ENCODE data around the gene ST6GAL1. TPM values are rescaled to one million over a fixed set of nuclear protein-coding genes. Genes with fewer than 3 reads are reported as not detected.
"Not testable (repeated sequence)": the region's sequence is repeated elsewhere in the genome, so short reads cannot be mapped to it uniquely, and the experiment has no call there.

ST6GAL1 gene
- total RNA-seq, 1 experiment from 2014 or later, result 3.3 TPM

DNA sequence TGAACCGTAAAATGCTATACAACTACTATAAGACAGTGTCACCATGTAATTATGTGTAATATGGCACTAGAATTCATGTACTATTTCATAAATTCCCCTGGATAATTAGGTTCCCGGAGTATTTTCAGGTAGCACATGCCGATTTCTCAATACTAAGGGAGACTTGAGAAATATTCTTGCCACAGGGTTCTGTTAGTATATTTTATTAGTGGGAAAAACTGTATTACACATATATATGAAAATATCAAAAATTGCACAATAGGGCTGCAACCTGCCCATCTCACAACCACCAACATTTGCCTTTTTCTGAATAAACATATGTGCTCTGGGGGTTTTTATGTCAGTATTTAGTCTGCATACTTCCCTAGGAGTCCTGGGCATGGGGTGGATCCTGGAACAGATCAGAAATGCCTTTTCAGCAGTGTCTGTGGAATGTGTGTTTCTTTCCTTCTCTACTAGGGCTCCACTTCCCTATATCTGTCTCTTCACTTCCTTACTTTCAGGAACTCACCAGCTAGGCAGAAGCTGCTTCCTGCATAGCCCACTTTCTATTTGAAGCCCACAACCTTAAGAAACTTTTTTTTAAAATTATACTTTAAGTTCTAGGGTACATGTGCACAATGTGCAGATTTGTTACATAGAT, 121.5 kb downstream of the ST6GAL1 start:
- Histone ChIP-seq H3K27me3 (ENCODE audit: control insufficient read depth, insufficient read depth, low read length) (no peaks in the 10 kb centered on the region), H3K36me3 (ENCODE audit: control insufficient read depth, insufficient read depth, low read length) (no peaks in the 10 kb centered on the region), H3K4me1 (ENCODE audit: control insufficient read depth, insufficient read depth, low read length) (no peaks in the 10 kb centered on the region), H3K27ac (ENCODE audit: low read length) (no peak overlapping the region), H3K4me3 (ENCODE audit: low read depth in 2 of 2, low read length in 2 of 2) (no peak overlapping the region), H3K9me3 (ENCODE audit: control insufficient read depth, insufficient read depth, low read depth, low read length) (no peaks in the 10 kb centered on the region)
- no TSS peak for BruUV-seq (replicated peaks)
- DNase-seq (ENCODE audit: low read depth, low spot score), result no peak
- intact Hi-C loops (cut with micrococcal nuclease; ENCODE audit: unreplicated experiment) (no loop called here), in situ Hi-C loops (cut with HindIII; ENCODE audit: low pct_unique_long_range_greater_than_20kb, low sequenced_read_pairs) (no loop called here)
- no peak for ATAC-seq
- POLR2A ChIA-PET, result no interaction called here
- CTCF ChIA-PET, result no interaction called here
- TF ChIP-seq, protein P1, sequence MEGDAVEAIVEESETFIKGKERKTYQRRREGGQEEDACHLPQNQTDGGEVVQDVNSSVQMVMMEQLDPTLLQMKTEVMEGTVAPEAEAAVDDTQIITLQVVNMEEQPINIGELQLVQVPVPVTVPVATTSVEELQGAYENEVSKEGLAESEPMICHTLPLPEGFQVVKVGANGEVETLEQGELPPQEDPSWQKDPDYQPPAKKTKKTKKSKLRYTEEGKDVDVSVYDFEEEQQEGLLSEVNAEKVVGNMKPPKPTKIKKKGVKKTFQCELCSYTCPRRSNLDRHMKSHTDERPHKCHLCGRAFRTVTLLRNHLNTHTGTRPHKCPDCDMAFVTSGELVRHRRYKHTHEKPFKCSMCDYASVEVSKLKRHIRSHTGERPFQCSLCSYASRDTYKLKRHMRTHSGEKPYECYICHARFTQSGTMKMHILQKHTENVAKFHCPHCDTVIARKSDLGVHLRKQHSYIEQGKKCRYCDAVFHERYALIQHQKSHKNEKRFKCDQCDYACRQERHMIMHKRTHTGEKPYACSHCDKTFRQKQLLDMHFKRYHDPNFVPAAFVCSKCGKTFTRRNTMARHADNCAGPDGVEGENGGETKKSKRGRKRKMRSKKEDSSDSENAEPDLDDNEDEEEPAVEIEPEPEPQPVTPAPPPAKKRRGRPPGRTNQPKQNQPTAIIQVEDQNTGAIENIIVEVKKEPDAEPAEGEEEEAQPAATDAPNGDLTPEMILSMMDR (IDR thresholded peaks at IDR 0.05), result no peak
- no peak for TF ChIP-seq POLR2AphosphoS5 (IDR thresholded peaks at IDR 0.05; ENCODE audit: low read depth, low read length)
- TF ChIP-seq SIN3A (IDR thresholded peaks at IDR 0.05; ENCODE audit: borderline replicate concordance, insufficient read depth, low read depth, low read length), result no peak
- TF ChIP-seq, protein P2, sequence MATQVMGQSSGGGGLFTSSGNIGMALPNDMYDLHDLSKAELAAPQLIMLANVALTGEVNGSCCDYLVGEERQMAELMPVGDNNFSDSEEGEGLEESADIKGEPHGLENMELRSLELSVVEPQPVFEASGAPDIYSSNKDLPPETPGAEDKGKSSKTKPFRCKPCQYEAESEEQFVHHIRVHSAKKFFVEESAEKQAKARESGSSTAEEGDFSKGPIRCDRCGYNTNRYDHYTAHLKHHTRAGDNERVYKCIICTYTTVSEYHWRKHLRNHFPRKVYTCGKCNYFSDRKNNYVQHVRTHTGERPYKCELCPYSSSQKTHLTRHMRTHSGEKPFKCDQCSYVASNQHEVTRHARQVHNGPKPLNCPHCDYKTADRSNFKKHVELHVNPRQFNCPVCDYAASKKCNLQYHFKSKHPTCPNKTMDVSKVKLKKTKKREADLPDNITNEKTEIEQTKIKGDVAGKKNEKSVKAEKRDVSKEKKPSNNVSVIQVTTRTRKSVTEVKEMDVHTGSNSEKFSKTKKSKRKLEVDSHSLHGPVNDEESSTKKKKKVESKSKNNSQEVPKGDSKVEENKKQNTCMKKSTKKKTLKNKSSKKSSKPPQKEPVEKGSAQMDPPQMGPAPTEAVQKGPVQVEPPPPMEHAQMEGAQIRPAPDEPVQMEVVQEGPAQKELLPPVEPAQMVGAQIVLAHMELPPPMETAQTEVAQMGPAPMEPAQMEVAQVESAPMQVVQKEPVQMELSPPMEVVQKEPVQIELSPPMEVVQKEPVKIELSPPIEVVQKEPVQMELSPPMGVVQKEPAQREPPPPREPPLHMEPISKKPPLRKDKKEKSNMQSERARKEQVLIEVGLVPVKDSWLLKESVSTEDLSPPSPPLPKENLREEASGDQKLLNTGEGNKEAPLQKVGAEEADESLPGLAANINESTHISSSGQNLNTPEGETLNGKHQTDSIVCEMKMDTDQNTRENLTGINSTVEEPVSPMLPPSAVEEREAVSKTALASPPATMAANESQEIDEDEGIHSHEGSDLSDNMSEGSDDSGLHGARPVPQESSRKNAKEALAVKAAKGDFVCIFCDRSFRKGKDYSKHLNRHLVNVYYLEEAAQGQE (IDR thresholded peaks at IDR 0.05; ENCODE audit: insufficient read depth in 1 of 2, low read depth in 2 of 2, low read length in 1 of 2), result no peak
- no peak for TF ChIP-seq TCF7L2 (IDR thresholded peaks at IDR 0.05; ENCODE audit: low read depth, low read length)

GRCh38 chr3:187052427-187052826, 122.1 kb downstream of the ST6GAL1 start:
- H3K27ac ChIP-seq (ENCODE audit: low read length); POLR2A ChIA-PET; H3K27me3 ChIP-seq (ENCODE audit: control insufficient read depth, insufficient read depth, low read length); ATAC-seq; DNase-seq (ENCODE audit: low read depth, low spot score); H3K36me3 ChIP-seq (ENCODE audit: control insufficient read depth, insufficient read depth, low read length); H3K4me3 ChIP-seq (ENCODE audit: low read depth in 2 of 2, low read length in 2 of 2); in situ Hi-C loops (cut with HindIII; ENCODE audit: low pct_unique_long_range_greater_than_20kb, low sequenced_read_pairs); intact Hi-C loops (cut with micrococcal nuclease; ENCODE audit: unreplicated experiment); H3K9me3 ChIP-seq (ENCODE audit: control insufficient read depth, insufficient read depth, low read depth, low read length); CTCF ChIA-PET; H3K4me1 ChIP-seq (ENCODE audit: control insufficient read depth, insufficient read depth, low read length); BruUV-seq (replicated peaks): not testable (repeated sequence)

GRCh38 chr3:187054433-187054832, 124.1 kb downstream of the ST6GAL1 start:
- H3K4me1 ChIP-seq (ENCODE audit: control insufficient read depth, insufficient read depth, low read length); H3K9me3 ChIP-seq (ENCODE audit: control insufficient read depth, insufficient read depth, low read depth, low read length); H3K36me3 ChIP-seq (ENCODE audit: control insufficient read depth, insufficient read depth, low read length); intact Hi-C loops (cut with micrococcal nuclease; ENCODE audit: unreplicated experiment); in situ Hi-C loops (cut with HindIII; ENCODE audit: low pct_unique_long_range_greater_than_20kb, low sequenced_read_pairs); H3K27me3 ChIP-seq (ENCODE audit: control insufficient read depth, insufficient read depth, low read length); BruUV-seq (replicated peaks); ATAC-seq; CTCF ChIA-PET; H3K4me3 ChIP-seq (ENCODE audit: low read depth in 2 of 2, low read length in 2 of 2); POLR2A ChIA-PET; H3K27ac ChIP-seq (ENCODE audit: low read length); DNase-seq (ENCODE audit: low read depth, low spot score): not testable (repeated sequence)

DNA sequence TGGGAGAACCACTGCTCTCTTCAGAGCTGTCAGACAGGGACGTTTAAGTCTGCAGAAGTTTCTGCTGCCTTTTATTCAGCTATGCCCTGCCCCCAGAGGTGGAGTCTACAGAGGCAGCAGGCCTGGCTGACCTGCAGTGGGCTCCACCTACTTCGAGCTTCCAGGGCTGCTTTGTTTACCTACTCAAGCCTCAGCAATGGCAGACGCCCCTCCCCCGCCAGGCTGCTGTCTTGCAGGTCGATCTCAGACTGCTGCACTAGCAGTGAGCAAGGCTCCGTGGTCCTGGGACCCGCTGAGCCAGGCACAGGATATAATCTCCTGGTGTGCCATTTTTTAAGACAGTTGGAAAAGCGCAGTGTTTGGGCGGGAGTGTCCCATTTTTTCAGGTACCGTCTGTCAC, 127.5 kb downstream of the ST6GAL1 start:
- H3K4me3 ChIP-seq (ENCODE audit: low read depth in 2 of 2, low read length in 2 of 2); in situ Hi-C loops (cut with HindIII; ENCODE audit: low pct_unique_long_range_greater_than_20kb, low sequenced_read_pairs); H3K4me1 ChIP-seq (ENCODE audit: control insufficient read depth, insufficient read depth, low read length); H3K27me3 ChIP-seq (ENCODE audit: control insufficient read depth, insufficient read depth, low read length); H3K36me3 ChIP-seq (ENCODE audit: control insufficient read depth, insufficient read depth, low read length); DNase-seq (ENCODE audit: low read depth, low spot score); POLR2A ChIA-PET; CTCF ChIA-PET; H3K9me3 ChIP-seq (ENCODE audit: control insufficient read depth, insufficient read depth, low read depth, low read length); ATAC-seq; intact Hi-C loops (cut with micrococcal nuclease; ENCODE audit: unreplicated experiment); H3K27ac ChIP-seq (ENCODE audit: low read length); BruUV-seq (replicated peaks): not testable (repeated sequence)
